SU-DHL-6 (cell line): ENCODE results near the gene RPS5.

Source experiments
- EZH2phosphoT487 ChIP-seq: fragments of 200-600 bp; sonication (generic), shearing (Covaris generic); conservative IDR thresholded peaks from 2 replicates; pipeline ENCODE4 v1.6.1; 2018; ENCODE audit warnings: mild to moderate bottlenecking, antibody characterized with exemption, low read length, moderate library complexity, mixed read lengths
- TF ChIP-seq, protein P1 (sequence below): fragments of 200-600 bp; sonication (generic); IDR thresholded peaks from one replicate; pipeline ENCODE4 v1.5.1; 2017; ENCODE audit warnings: antibody characterized with exemption, mild to moderate bottlenecking, low read length, moderate library complexity; ENCODE audit not compliant: insufficient read depth, poor library complexity, severe bottlenecking

DNA sequence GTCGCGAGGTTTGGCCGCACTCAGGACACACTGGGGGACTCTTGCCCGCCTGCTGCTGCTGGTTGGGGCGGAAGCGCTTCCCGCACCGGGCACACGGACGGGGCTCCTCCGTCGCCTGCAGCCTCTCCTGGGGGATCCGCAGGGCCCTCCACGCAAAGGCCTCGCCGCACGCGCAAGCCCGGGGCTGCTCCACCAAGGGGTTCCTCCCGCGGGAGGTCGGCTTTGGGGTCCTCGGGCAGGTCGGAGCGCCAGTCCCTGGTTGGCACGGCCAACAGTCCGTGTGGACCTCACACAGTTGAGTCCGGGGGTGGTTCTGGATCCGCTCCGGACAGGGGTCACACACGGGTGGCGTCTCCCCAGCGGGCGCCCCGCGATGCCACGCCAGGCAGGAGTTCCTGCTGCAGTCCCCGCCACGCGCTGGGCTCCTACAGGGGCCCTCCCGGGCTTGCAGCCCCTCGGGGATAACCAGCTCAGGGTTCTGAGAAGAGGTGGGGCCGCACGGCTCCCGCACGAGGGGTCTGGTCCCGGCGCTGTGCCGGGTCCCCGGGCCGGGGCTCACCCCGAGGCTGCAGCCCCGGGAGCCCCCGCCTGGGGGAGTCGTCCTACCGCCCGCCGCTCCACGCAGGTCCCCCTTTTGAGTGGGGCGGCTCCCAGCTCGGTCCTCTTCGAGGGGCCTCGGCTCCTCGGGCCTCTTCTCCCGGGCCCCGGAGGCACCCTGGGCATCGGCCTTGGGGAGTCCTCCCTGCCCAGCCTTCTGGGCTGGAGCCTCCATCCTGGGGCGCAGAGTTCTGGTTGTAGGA is 18.3 kb upstream of the RPS5 start:
- TF ChIP-seq, protein P1, sequence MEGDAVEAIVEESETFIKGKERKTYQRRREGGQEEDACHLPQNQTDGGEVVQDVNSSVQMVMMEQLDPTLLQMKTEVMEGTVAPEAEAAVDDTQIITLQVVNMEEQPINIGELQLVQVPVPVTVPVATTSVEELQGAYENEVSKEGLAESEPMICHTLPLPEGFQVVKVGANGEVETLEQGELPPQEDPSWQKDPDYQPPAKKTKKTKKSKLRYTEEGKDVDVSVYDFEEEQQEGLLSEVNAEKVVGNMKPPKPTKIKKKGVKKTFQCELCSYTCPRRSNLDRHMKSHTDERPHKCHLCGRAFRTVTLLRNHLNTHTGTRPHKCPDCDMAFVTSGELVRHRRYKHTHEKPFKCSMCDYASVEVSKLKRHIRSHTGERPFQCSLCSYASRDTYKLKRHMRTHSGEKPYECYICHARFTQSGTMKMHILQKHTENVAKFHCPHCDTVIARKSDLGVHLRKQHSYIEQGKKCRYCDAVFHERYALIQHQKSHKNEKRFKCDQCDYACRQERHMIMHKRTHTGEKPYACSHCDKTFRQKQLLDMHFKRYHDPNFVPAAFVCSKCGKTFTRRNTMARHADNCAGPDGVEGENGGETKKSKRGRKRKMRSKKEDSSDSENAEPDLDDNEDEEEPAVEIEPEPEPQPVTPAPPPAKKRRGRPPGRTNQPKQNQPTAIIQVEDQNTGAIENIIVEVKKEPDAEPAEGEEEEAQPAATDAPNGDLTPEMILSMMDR, result no peak
- TF ChIP-seq EZH2phosphoT487, result no peak
